Effector CD4-positive, alpha-beta T cell (primary cell): ENCODE measurements around the gene SLC9A3.

Source experiments
- DNase-seq: peaks from one replicate; pipeline ENCODE4 v3.0.0-alpha.2; 2020

The SLC9A3 gene

DNA sequence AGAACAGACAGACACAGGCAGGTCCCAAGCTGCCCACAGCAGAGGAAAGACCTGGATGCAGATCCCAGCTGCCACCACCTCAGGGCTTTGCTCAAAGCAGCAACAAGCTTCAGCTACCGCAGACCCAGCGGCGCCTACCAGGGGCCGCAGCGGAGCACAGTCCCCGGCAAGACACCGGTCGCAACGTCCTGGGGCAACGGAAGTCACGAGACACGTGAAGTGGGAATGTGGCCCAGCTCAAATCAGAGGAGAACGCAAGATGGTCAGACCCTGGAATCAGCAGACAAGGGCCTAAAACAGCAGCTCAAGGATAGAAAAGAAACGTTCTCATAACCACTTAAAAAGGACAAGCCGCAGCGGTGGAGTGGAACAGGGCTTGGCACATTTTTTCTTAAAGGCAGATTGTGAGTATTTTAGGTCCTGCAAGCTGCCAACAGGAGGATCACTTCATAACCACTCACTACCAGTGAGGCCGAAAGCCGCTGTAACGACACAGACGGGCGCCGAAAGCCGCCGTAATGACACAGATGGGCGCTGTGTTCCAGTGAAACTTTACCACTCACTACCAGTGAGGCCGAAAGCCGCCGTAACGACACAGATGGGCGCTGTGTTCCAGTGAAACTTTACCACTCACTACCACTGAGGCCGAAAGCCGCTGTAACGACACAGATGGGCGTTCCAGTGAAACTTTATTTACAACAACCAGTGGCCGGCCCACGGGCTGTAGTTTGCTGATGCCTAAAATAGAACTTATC, 21.7 kb downstream of the SLC9A3 start:
- DNase-seq = no peak

DNA sequence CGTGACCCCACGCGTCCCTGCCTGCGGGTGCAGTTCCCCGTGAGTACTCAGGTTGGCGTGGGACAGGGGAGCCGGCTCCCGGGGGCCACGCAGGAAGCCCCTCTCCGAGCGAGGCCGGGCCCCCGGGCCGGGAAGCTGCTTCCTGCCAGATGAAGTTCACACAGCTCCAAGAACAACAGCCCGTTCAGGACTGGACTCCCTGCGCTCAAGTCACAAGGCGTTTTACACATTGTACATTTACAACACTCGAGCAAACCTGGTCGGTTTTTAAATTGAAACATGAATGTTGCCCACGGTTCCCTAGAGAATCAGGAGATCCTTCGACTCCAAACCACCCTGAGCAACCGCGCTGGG, 22.4 kb downstream of the SLC9A3 start:
- no peak for DNase-seq

DNA sequence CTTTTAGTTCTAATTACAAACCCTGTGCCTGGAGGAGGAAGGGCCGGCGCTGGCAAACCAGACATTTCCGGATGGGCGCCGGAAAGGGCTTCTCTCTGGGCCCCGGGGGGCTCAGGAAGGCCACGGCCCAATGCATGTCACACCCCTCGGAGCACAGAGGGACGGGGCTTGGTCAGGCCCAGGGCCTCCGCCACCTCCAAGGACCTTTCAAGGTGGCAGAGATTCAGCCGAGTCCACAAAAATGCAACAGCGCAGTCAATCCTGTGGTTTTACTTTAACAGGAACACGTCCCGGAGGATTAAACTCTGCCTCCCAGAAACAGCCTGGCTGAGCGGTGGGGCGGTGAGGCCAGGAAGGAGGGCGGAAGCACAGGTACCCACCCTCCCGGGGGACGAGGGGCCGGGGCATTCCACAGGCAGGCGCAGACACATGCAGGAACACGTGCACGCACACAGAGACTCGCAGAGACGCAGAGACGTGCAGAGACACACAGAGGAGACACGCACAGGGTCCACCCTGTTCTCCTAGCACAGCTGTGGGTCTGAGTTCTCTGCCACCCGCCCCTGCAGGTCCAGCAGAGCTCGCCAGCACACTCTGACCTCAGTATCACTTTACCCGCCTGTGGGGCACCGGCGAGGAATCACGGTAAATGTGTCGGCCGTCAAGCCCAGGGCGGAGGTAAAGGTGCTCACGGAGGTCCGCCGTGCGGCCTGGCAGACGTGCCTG, 23.0 kb downstream of the SLC9A3 start:
- no peak for DNase-seq

DNA sequence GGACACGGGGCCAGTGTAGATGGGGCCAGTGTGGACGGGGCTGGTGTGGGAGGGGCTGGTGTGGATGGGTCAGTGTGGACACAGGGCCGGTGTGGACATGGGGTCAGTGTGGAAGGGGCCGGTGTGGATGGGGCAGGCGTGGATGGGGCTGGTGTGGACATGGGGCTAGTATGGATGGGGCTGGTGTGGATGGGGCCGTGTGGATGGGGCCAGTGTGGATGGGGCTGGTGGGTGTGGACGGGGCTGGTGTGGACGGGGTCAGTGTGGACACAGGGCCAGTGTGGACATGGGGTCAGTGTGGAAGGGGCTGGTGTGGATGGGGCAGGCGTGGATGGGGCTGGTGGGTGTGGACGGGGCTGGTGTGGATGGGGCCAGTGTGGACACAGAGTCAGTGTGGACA, 23.8 kb downstream of the SLC9A3 start:
- no peak for DNase-seq

DNA sequence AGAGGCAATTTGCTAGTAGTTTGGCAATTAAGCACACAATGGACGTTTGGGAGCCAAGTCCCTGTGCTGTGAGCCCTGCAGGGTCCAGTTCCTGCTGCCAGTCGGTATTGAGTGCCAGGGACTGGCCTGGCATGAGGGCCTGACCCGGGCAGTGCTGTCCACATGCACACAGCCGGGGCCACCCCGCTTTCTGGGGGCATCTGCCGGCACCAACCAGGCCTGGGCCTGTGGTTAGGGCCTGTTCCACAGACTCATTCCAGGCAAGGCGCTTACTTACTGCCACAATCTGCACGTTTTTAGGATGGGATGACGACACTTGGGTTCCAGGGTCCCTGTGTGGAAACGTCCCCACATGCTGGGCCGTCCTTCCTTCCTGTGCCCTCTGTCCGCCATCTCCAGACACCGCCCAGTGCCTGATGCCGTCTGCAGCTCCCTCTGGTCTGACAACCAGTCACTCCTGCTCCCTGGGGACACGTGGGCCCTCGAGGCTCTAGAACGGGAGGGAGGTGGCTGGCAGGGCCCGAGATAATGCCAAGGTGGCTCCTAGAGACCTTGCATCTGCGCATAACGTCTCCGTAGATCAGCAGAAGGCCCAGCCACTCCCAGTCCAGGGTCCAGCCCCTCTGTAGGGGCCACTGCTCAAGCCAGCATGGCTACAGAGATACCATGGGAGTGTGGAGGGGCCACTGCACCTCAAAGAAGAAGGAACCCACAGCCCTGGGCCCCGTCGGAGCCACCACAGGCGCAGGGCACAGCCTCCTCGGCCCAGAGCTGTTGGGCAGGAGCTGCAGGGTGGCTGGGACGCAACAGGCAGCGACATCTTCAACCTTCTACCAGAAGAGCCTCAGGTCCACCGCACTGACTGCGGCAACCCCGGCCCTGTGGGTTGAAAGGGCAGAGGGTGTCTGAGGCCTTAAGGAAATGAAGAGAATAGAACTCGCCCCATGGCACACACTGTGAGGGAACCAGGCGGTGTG, 24.7 kb downstream of the SLC9A3 start:
- DNase-seq = no peak

DNA sequence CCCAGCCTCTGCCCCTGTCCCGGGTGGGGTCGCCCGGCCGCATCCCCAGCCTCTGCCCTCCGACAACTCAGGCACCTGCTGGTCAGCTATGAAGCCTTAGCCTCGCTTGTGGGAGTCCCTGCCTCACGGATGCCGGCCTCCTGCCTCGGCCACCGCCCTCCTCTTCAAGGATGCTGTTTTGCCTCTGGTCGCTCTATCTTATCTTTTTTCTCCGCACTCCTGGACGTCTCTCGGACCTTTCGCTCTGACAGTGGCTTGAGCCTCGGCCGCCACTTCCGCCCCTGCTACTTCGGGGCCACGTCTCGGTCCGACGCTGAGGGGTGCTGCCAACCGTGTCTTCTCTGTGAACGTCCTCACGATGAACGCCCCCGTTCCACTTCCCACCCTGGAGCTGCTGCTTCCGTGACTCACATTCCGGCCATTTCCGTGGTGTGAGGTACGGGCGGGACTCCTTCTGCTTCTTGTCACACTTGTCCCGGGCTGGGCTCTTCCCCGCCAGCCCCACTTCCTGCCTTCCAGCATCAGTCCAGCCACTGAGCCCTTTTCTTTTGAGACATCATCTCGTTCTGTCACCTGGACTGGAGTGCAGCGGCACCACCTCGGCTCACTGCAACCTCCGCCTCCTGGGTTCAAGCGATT, 26.3 kb downstream of the SLC9A3 start:
- no peak for DNase-seq

DNA sequence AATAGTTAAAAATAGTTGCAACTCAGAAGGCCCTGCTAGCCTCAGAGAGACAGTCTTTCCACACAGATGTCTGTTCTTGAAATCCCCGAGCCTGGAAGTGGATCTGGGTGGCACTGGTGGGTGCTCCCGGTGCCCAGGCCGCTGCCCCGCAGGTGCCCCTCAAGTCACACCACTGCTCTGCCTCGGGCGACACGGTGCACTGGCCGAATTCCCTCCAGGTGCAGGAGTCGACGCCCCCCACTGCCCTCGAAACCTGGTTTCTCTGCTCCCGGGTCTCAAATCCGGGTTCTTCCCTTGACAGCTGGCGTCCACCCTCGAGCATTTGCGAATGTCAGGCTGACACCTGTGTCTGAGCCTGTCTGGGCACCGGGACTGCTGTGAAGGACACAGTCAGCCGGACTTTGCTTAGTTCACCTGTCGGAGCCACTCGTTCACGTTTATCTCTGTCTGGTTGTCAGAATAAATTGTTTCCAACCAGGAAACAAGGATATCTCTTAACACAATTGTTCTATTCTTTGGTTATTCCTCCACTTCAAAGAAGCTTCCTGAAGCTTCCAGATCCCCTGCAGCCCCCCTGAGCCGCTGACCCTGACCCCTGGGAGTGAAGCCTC, 27.1 kb downstream of the SLC9A3 start:
- no peak for DNase-seq

DNA sequence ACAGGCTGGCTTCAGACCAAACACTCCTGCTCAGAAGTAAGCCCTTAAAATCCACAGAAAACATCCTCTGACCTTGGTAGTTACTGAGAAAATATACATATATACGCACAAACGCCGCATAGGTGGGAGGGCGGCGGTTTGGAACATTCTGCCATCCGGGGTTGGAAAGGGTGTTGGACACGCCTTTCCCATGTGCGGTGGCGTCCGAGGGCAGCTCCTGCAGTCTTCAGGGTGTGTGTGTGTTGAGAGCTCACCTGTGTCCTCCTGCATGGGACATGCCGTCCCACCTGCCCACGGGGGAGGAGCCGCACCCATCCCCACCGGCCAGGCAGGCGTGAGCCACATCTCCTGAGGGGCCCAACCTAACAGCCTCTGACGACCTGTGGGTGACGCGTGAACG, 28.2 kb downstream of the SLC9A3 start:
- DNase-seq = no peak

DNA sequence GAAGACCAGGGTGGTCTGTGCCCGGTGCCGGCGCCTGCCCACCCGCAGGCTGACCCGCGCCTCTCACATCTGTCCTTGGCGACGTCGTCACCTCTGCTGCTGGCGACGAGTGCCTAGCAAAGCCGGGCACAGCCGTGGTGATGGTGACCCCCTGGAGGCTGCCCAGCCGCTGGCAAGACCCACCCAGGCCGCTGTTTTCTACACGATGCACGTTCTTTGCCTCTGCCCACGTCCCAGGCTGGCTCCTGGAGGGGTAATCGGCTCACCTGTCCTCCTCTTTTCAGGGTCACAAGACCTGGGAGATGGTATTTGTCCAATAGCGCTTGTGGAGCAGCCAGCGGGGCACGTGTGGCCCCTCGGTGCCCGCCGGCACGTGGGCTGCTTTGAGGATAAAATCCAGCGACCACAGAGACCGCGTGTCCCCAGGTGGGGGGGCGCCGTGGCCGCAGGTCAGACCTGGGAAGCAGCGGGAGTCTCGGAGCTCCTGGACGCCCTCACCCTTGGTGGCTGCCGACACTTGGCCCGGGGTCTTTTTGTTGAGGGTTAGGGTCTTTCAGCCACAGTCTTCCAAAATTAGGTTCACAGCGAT, 29.5 kb downstream of the SLC9A3 start:
- DNase-seq = no peak

DNA sequence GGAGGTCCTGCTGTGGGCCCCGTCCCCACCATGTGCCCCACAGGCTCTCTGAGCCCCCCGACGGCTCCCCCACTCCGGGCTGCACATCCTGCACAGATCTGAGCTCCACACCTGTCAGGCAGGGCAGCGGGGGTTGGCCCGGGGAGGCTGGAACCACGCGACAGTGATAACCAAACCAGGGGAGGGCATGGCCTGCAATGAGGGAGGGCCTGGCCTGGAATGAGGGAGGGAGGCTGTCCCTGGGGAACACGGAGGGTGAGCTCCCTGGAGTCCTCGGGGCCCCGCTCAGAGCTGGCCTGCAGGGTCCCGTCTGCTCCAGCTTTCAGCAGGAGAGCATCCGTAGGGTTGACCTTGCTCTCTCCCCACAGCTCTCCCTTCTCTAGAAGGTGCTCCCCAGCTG, 30.5 kb downstream of the SLC9A3 start:
- no peak for DNase-seq

DNA sequence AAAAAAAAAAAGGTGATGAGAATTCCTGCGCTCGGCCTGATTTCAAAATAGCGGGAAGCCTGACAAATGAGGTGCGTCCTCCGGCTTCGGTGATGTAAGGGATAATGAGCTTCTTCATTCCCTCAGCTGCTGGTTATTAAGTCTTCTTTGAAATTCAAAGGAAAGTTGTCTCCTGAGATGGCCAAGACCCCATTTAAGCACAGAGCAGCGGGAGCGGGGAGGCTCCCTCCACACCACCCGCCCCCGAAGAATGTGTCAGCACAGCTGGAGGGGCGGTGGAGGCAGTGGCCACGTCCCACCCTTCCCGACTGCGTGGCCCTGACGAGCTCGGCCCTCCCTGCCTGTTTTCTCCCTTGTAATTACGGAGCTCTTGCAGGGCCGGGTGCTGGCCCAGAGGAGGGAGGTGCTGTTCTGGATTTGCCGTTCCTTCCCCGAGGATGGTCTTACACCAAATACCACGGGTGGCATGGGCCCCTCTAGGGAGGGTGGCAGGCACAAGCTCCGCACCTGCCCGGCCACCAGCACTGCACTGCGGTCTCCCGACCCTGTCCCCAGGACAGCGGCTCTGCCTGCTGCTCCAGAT, 31.0 kb downstream of the SLC9A3 start:
- DNase-seq = no peak

DNA sequence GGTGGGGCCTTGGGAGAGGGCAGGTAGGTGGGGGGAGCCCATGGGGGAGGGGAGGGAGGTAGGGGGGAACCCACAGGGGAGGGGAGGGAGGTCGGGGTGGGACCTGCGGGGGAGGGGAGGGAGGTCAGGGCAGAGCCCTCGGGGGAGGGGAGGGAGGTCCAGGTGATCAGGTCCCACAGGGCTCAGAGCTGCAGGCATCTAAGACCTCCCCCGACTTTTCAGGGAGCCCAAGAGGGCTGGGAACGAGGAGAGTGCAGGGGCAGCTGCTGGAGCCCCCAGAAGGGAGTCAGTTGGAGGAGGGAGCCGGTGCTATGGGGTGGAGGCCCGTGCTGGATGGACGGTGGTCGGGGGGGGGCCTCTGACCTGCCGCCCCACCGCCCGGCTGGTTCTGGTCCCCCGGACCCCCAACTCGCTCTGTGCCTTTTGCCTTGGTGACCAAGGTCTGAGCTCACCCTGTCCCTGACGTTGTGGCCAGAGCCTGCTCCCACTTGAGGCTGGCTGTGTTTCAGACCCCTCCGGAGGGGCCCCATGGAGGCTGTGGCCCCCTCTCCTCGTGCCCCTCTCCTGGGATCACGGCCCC, 31.8 kb downstream of the SLC9A3 start:
- DNase-seq = no peak

DNA sequence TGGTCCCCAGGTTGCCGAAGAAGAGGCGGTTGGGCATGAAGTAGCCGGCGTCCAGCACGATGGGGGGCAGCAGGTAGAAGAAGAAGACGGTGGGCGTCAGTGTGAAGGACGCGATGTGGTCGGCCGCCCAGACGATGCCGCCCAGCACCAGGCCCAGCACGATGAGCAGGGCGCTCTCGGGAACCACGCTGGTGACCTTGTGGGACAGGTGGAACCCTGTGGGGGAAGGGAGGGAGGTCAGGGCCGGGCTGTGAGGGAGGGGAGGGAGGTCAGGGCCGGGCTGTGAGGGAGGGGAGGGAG, 32.4 kb downstream of the SLC9A3 start:
- no peak for DNase-seq

DNA sequence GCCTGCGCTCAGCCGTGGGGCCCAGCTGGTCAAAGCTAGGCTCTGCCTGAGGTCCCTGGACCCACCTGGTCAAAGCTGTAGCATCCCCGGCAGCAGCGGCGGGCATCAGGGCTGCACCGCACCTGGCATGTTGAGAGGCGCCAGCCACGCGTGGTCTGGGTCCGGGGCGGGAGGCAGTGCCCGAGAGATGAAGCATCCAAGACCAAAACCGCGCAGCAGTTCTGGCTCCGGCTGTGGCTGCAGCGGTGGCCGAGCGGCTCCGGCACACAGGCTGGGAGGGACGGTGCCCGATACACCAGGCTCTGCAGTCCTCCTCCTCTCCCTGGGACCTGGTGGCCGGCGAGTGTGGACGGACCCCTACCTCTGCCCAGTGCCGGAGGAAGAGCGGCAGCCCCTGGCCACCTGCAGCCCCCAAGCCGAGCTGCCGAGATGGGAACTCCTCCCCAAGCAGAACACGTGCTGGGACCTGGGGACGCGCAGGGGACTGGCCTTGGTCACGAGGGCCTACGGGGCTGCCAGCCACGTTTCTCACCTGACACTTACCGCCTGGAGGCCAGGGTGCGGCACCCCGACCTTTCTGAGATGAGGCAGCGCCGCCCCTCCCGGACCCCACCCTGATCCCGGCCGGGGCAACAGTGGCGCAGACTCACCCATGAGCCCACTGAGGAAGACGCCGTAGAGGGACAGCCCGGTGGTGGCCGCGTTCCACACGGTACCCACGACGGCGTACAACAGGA, 33.0 kb downstream of the SLC9A3 start:
- no peak for DNase-seq

DNA sequence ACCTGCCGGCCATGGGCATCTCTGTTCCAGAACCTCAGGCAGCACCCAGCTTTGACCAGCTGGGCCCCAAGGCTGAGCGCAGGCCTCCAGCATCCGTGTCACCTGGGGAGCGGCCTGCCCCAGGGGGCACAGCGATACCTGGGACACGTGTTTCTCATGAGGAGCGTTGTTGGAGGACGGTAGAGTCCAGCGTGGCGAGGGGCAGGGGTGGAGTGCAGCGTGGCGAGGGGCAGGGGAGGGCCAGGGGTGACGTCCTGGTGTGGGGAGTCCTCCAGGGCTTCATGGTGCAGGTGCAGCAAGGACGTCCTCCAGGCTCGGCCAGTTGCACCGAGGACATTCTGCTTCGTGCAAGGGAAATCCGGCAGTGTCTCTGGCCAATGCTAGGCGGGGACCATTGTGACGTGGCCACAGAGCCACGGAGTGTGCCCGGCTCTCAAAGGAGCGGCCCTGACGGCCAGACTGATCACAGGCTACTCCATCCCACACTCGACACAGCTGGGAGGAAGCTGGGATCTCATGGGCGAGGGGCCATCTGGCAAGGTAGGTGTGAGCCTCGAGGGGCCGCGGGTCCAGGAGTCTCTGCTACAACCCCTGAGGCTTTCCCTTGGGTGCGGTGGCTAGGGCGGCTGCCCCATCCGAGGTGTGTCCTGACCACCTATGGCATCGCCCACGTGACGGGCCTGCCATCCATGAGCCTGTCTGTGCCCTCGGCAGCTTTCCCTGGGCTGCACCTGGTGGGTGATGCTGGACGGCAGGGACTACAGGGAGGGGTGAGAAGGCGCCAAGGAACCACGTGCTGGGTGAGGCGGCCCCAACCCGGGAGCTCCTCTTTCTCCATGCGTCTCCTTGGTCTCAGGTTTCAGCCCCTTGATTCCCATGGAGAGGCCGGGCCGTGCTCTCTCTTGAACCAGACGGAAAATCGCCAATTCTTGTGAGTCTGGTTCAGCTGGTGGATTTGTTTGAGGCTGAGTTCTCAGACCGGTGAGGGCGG, 33.8 kb downstream of the SLC9A3 start:
- DNase-seq = no peak

DNA sequence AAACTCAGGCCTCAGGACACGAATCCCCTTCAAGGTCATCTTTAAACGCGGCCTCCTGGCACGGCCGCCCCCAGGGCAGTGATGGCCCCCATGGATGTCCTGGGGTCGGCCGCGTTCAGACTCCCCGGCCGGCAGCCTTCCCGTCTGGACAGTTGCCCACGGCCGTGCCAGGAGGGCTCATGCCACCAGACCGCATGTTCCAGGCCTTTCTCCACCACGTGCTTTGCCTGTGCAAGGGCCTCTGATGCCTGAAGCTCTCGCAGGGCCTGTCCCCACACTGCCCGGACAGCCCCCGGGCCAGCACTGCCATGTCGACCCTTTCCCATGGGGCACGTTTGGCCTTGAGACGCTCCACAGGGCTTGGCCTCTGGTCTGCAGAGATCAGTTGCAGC, 34.6 kb downstream of the SLC9A3 start:
- no peak for DNase-seq

DNA sequence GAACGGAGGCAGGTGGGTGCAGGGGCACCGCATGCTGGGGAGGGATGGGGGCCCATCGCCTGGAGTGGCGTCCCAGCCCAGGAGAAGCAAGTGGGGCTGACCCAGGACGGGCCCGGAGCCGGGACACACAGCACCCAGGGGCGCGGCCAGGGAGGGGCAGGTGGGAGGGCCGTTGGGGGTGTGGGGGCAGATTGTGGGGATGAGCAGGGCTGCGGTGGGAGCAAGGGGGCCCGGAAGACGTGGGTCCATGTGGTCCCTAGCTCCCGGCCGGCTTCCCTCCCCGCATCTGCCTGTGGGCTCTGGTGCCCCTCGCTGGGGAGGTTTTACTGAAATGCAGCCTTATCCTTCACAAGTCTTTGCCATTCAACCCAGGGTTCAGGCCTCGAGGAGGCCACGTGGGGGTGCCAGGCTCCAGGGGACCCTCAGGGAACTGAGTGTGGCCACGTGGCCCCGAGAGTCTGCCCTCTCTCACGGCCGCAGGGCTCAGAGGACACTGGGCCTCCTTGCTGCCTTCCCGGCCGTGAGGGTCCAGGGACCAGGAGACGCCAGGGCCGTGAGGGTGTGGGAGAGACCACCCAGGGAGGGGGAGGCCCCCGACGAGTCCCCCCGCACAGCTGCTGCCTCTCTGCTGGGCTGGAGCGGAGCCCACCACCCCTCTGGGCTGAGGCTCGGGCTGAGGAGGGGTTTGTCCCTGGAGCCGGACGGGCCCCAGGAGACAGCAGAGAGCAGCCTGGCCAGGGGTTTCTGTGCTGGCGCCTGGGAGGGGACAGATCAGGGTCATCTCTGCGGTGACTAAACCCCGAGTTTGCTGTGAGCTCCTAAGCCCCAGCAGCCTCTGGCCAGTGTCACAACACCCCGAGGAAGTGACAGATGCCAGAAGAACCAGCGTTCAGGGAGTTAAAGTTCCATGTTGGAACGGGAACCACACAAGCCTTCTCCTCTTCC, 35.2 kb downstream of the SLC9A3 start:
- DNase-seq = no peak

DNA sequence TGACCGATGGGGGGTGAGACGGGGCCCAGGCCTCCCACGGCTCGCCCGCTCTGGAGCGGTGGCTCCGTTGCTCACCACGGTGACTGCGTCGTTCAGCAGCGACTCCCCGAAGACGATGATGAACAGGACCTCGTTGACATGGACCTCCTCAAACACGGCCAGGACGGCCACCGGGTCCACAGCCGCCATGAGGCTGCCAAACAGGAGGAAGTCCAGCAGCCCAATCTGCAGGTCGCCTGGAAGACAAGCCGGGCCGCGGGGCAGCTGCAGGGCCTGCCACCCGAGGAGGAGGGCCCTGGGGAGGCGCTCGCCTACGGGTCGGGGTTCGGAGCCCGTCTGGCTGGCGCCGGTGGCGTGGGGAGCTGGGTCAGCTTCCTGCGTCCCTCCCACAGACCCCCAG, 36.0 kb downstream of the SLC9A3 start:
- DNase-seq = no peak
